GM18498 (cell line): ENCODE data around the gene IL22RA2.
A peak's percentile ranks its signal among the peaks of the same experiment; 100 is the strongest.

Source experiments
- ATAC-seq: cut with Tn5 transposase; IDR thresholded peaks from one replicate; pipeline ENCODE4 v1.9.1; 2021; ENCODE audit warnings: mild to moderate bottlenecking, moderate library complexity; ENCODE audit not compliant: unreplicated experiment

Gene IL22RA2

GRCh38 chr6:137097526-137097925 is 75.9 kb downstream of the IL22RA2 start:
- no peak for ATAC-seq

- peak; percentile 36 for ATAC-seq
Observed at GRCh38 chr6:137097057-137097456, 76.4 kb downstream of the IL22RA2 start.

- ATAC-seq = peak; percentile 76
Observed at GRCh38 chr6:137095651-137096238, 77.7 kb downstream of the IL22RA2 start.

- no peak for ATAC-seq
Observed at GRCh38 chr6:137095093-137095492, 78.4 kb downstream of the IL22RA2 start.

- peak; percentile 36 for ATAC-seq
Observed at GRCh38 chr6:137094411-137095008, 78.9 kb downstream of the IL22RA2 start.
